DND-41 (cell line): ENCODE measurements around the gene ABCF2.

Experiments used
- ATAC-seq: fragments of 200-7000 bp; cut with Tn5 transposase; 3 replicates; pipeline ENCODE4 v1.9.1; 2021; ENCODE audit warnings: low read depth; ENCODE audit not compliant: insufficient read depth
- DNase-seq: peaks from one replicate; pipeline ENCODE4 v3.0.0-alpha.2; 2020
- H2AFZ ChIP-seq: 2 replicates; pipeline ENCODE4 v1.6.0; 2012; ENCODE audit warnings: low read depth, low read length
- H3K27ac ChIP-seq: 2 replicates; pipeline ENCODE4 v1.5.1; 2012; ENCODE audit warnings: low read length, inconsistent platforms
- H3K27me3 ChIP-seq: fragments of 200-600 bp; sonication (generic); 2 replicates; pipeline ENCODE4 v1.6.0; 2012; ENCODE audit warnings: low read length, mild to moderate bottlenecking, inconsistent platforms; ENCODE audit not compliant: insufficient read depth, poor library complexity
- H3K36me3 ChIP-seq: 2 replicates; pipeline ENCODE4 v1.5.1; 2012; ENCODE audit warnings: low read length, inconsistent platforms; ENCODE audit not compliant: insufficient read depth
- H3K4me1 ChIP-seq: 2 replicates; pipeline ENCODE4 v1.5.1; 2012; ENCODE audit warnings: mild to moderate bottlenecking, low read length; ENCODE audit not compliant: insufficient read depth
- H3K4me2 ChIP-seq: 2 replicates; pipeline ENCODE4 v1.6.0; 2012; ENCODE audit warnings: mild to moderate bottlenecking, moderate library complexity, low read length, inconsistent platforms; ENCODE audit not compliant: insufficient read depth
- H3K4me3 ChIP-seq, 2 experiments: fragments of 200-600 bp in 1 of 2; shearing (Covaris generic) in 1 of 2; 2 replicates each; pipeline ENCODE4 v1.5.1; 2012 to 2016; ENCODE audit warnings: inconsistent platforms in 2 of 2, low read length in 2 of 2, mild to moderate bottlenecking in 2 of 2, low read depth in 1 of 2, moderate library complexity in 1 of 2
- H3K79me2 ChIP-seq: 2 replicates; pipeline ENCODE4 v1.6.0; 2012; ENCODE audit warnings: low read length, inconsistent platforms; ENCODE audit not compliant: insufficient read depth
- H3K9ac ChIP-seq: 2 replicates; pipeline ENCODE4 v1.6.0; 2012; ENCODE audit warnings: low read depth, mild to moderate bottlenecking, inconsistent platforms, low read length, moderate library complexity
- H3K9me3 ChIP-seq: 2 replicates; pipeline ENCODE4 v1.5.1; 2012; ENCODE audit warnings: low read length, moderate library complexity, mild to moderate bottlenecking, inconsistent platforms; ENCODE audit not compliant: insufficient read depth, severe bottlenecking
- H4K20me1 ChIP-seq: 2 replicates; pipeline ENCODE4 v1.6.0; 2012; ENCODE audit warnings: low read length; ENCODE audit not compliant: insufficient read depth
- CTCF ChIP-seq: IDR thresholded peaks from 2 replicates; pipeline ENCODE4 v1.5.1; 2012; ENCODE audit warnings: borderline replicate concordance, low read length, moderate library complexity, mild to moderate bottlenecking; ENCODE audit not compliant: poor library complexity, severe bottlenecking; ENCODE audit errors: extremely low read depth
- EZH2 ChIP-seq: IDR thresholded peaks from 3 replicates; pipeline ENCODE4 v1.6.1; 2012; ENCODE audit warnings: borderline replicate concordance, low read depth, mild to moderate bottlenecking, moderate library complexity, low read length, inconsistent platforms; ENCODE audit not compliant: severe bottlenecking

The ABCF2 gene

GRCh38 chr7:151215396-151215795, 11.6 kb downstream of the ABCF2 start:
- no peaks in the 10 kb centered on the region for H3K9me3 ChIP-seq
- H3K27me3 ChIP-seq = no peaks in the 10 kb centered on the region
- no peak overlapping the region for H2AFZ ChIP-seq
- H3K79me2 ChIP-seq = no peaks in the 10 kb centered on the region
- peaks cover 4% of the 10 kb centered on the region for H4K20me1 ChIP-seq
- DNase-seq (no peak), ATAC-seq (no peak)
- H3K4me3 ChIP-seq = no peak overlapping the region
- TF ChIP-seq EZH2 = no peak
- TF ChIP-seq CTCF = no peak
- H3K9ac ChIP-seq = no peak overlapping the region
- H3K36me3 ChIP-seq = peaks cover 76% of the 10 kb centered on the region
- no peaks in the 10 kb centered on the region for H3K4me1 ChIP-seq
- no peak overlapping the region for H3K27ac ChIP-seq
- H3K4me2 ChIP-seq = no peak overlapping the region

GRCh38 chr7:151213826-151214225, 13.2 kb downstream of the ABCF2 start:
- Histone ChIP-seq H3K79me2 (no peaks in the 10 kb centered on the region), H3K9me3 (no peaks in the 10 kb centered on the region), H3K27me3 (no peaks in the 10 kb centered on the region), H3K36me3 (peaks cover 62% of the 10 kb centered on the region), H3K4me1 (no peaks in the 10 kb centered on the region), H3K9ac (no peak overlapping the region), H4K20me1 (peaks cover 4% of the 10 kb centered on the region), H3K4me3 (no peak overlapping the region), H3K4me2 (no peak overlapping the region), H2AFZ (no peak overlapping the region), H3K27ac (no peak overlapping the region)
- no peak for ATAC-seq
- no peak for DNase-seq
- TF ChIP-seq CTCF (no peak), EZH2 (no peak)

DNA sequence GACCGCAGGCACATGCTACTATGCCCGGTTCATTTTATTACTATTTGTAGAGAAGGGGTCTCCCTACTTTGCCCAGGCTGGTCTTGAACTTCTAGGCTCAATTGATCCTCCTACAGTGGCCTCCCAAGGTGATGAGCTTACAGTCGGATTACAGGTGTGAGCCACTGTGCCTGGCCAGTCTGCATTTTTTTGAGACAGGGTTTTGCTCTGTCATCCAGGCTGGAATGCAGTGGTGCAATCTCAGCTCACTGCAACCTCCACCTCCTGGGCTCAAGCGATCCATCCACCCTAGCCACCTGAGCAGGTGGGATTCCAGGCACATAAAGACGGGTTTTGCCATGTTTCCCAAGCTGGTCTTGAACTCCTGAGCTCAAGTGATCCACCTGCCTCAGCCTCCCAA, 14.4 kb downstream of the ABCF2 start:
- Histone ChIP-seq H3K27ac (no peak overlapping the region), H4K20me1 (peaks cover 4% of the 10 kb centered on the region), H3K4me3 (no peak overlapping the region), H3K36me3 (peaks cover 50% of the 10 kb centered on the region), H3K27me3 (no peaks in the 10 kb centered on the region), H3K9me3 (no peaks in the 10 kb centered on the region), H3K4me2 (no peak overlapping the region), H2AFZ (no peak overlapping the region), H3K9ac (no peak overlapping the region), H3K79me2 (no peaks in the 10 kb centered on the region), H3K4me1 (no peaks in the 10 kb centered on the region)
- DNase-seq = no peak
- ATAC-seq = no peak
- TF ChIP-seq EZH2 (no peak), CTCF (no peak)
